ENCODE measurements around the gene GCH1. TPM values are rescaled to one million over a fixed set of nuclear protein-coding genes. Genes with fewer than 3 reads are reported as not detected.
"Not testable (repeated sequence)": the region's sequence is repeated elsewhere in the genome, so short reads cannot be mapped to it uniquely, and the experiment has no call there.

Gene GCH1
- total RNA-seq, 1 donor from 2014 or later, result 15.0 TPM

GRCh38 chr14:54804538-54805041, 98.0 kb downstream of the GCH1 start:
- DNase-seq (ENCODE audit: extremely low read depth, low read depth, low spot score), result no peak

DNA sequence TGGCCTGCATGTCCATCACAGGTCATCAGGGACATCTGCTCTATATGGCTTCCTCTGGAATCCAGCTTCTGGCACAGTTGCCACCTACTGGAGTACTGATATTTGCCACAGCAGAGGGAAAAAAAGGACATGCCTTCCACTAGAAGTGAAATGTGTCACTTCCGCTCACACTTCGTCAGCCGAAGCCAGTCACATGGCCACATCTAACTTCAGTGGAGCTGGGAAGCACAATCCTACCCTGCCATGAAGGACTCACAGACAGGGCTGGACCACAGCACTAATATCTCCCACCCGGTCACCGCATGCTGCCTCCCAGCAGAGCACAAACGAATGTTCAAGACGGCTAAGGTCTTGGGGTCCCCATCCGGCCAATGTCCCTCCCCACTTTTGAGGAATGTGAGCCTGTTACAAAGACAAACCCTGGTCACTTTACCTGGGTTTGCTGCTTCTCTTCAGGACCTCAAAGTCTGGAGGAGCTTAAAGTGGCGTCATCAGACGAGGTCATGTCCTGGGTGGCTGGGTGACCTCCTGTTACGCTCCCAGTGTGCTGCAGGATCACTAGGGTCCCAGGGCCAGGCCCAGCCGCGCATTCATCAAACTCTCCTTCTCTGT, 98.6 kb downstream of the GCH1 start:
- DNase-seq (ENCODE audit: extremely low read depth, low read depth, low spot score), result no peak

DNA sequence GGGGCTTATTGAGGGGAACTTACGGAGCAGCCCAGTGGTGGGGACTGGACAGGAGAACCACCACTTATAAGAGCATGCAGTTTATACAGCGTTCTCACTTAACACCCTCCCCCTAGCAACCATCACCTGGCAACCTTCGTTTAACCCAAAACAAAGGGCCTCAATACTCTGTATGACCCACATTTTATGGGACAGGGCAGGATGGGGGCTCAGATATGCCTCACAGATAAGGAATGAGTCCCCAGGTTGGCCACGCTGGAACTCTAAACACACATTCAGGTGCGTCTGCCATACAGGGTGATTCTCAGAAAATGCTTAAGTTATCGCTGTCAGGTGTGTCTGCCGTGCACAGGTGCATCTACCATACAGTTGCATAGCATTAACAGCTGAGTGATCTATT, 99.2 kb downstream of the GCH1 start:
- no peak for DNase-seq (ENCODE audit: extremely low read depth, low read depth, low spot score)

DNA sequence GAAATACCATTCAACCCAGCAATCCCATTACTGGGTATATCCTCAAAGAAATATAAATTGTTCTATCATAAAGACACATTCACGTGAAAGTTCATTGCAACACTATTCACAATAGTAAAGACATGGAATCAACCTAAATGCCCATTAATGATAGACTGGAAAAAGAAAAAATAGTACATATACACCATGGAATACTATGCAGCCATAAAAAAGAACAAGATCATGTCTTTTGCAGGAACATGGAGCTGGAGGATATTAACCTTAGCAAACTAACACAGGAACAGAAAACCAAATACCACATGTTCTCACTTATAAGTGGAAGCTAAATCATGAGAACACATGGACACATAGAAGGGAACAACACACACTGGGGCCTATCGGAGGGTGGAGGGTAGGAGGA, 101.1 kb downstream of the GCH1 start:
- DNase-seq (ENCODE audit: extremely low read depth, low read depth, low spot score), result not testable (repeated sequence)

- no peak for DNase-seq (ENCODE audit: extremely low read depth, low read depth, low spot score)
These were observed 104.0 kb downstream of the GCH1 start for GRCh38 chr14:54798465-54799124.

DNA sequence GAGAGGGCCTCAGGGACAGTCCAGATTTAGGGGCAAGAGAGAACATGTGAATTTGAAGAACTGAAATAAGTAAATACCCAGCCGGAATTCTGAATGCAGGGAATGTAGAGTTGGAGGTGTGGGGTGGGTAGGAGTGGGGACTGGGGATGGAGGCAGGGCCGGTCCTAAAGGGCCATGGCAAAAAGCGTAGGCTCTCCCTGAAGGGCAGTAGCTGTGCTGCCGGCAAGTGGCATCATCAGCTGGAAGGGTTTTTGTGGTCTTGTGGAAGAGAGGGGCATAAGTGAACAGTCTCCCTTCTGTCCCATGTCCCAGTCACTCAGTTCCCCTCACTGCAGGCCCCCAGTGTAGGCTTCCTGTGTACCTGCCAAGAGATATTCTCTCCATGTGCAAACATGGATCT, 104.6 kb downstream of the GCH1 start:
- no peak for DNase-seq (ENCODE audit: extremely low read depth, low read depth, low spot score)

GRCh38 chr14:54797556-54797955, 105.1 kb downstream of the GCH1 start:
- DNase-seq (ENCODE audit: extremely low read depth, low read depth, low spot score), result no peak

- no peak for DNase-seq (ENCODE audit: extremely low read depth, low read depth, low spot score)
These were observed 105.7 kb downstream of the GCH1 start for GRCh38 chr14:54796961-54797360.

- DNase-seq (ENCODE audit: extremely low read depth, low read depth, low spot score), result no peak
These were observed 107.8 kb downstream of the GCH1 start for GRCh38 chr14:54794796-54795195.

- DNase-seq (ENCODE audit: extremely low read depth, low read depth, low spot score), result no peak
These were observed 108.5 kb downstream of the GCH1 start for GRCh38 chr14:54794159-54794558.

DNA sequence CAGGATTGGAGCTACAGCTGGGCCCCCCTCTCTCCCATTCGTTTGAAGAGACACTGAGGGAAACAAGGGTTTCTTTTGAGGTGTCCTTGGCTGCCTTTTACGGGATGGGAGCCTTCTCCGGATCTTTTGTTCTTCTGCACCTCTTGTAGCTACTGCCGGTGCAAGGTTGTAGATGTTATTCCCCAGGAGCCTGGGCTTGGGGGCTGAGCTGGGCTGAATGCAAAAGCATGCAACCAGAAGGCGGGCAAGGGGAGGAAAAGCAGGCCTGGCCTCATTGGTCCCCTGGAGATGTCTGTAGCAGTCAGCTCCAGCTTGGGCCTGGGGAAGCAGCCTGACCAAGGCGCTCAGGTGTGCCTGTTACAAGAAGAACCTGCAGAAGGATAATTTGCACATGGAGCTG, 110.3 kb downstream of the GCH1 start:
- DNase-seq (ENCODE audit: extremely low read depth, low read depth, low spot score), result no peak

Other genes starting within 250 kb of the GCH1 start
- 4.2 and 5.1 TPM in 2 replicates for gene WDHD1, start 124.3 kb upstream of the GCH1 start, total RNA-seq
- 13.7 and 16.3 TPM in 2 replicates for gene SOCS4, start 124.4 kb upstream of the GCH1 start, total RNA-seq
- 82.1 and 86.0 TPM in 2 replicates for gene MAPK1IP1L, start 148.8 kb upstream of the GCH1 start, total RNA-seq
- 38.2 and 61.0 TPM in 2 replicates for gene LGALS3, start 226.4 kb upstream of the GCH1 start, total RNA-seq